ENCODE data around the gene CHD9.

Gene CHD9

GRCh38 chr16:53097190-53097589, 42.4 kb downstream of the CHD9 start:
- DNase-seq: no peak

- peak; percentile 61 for DNase-seq
Observed at GRCh38 chr16:53098526-53099317, 43.9 kb downstream of the CHD9 start.

- peak; percentile 70 for DNase-seq
Observed at GRCh38 chr16:53099318-53100130, 44.7 kb downstream of the CHD9 start.

- DNase-seq: no peak
Observed at GRCh38 chr16:53100131-53100748, 45.4 kb downstream of the CHD9 start.

- no peak for DNase-seq
Observed at GRCh38 chr16:53100889-53101288, 46.1 kb downstream of the CHD9 start.

GRCh38 chr16:53103811-53104210, 49.0 kb downstream of the CHD9 start:
- DNase-seq: no peak

- DNase-seq: no peak
Observed at GRCh38 chr16:53105565-53105964, 50.8 kb downstream of the CHD9 start.

- no peak for DNase-seq
Observed at GRCh38 chr16:53111078-53111791, 56.4 kb downstream of the CHD9 start.

GRCh38 chr16:53112015-53112414, 57.2 kb downstream of the CHD9 start:
- no peak for DNase-seq

GRCh38 chr16:53115047-53115446, 60.3 kb downstream of the CHD9 start:
- no peak for DNase-seq

- no peak for DNase-seq
Observed at GRCh38 chr16:53115773-53116172, 61.0 kb downstream of the CHD9 start.

GRCh38 chr16:53121043-53121620, 66.3 kb downstream of the CHD9 start:
- DNase-seq: no peak

GRCh38 chr16:53121661-53122060, 66.9 kb downstream of the CHD9 start:
- DNase-seq: no peak

- no peak for DNase-seq
Observed at GRCh38 chr16:53123747-53124146, 69.0 kb downstream of the CHD9 start.

GRCh38 chr16:53126390-53126789, 71.6 kb downstream of the CHD9 start:
- no peak for DNase-seq

- no peak for DNase-seq
Observed at GRCh38 chr16:53129281-53130158, 74.7 kb downstream of the CHD9 start.

- DNase-seq: peak; percentile 95
Observed at GRCh38 chr16:53130159-53131049, 75.6 kb downstream of the CHD9 start.

- DNase-seq: no peak
Observed at GRCh38 chr16:53131050-53131362, 76.2 kb downstream of the CHD9 start.

- peak; percentile 74 for DNase-seq
Observed at GRCh38 chr16:53131363-53132071, 76.7 kb downstream of the CHD9 start.

- DNase-seq: no peak
Observed at GRCh38 chr16:53132406-53132805, 77.6 kb downstream of the CHD9 start.

Measured in activated CD8-positive, alpha-beta memory T cell treated with anti-CD3 and anti-CD28 coated beads, Interleukin-2, amount 50 U/mL, for 48 hours (primary cell).